GM21447 (cell line): ENCODE measurements around the gene PGM2L1.
A peak's percentile ranks its signal among the peaks of the same experiment; 100 is the strongest.
"Not testable (repeated sequence)": the region's sequence is repeated elsewhere in the genome, so short reads cannot be mapped to it uniquely, and the experiment has no call there.

Experiments
- ATAC-seq: cut with Tn5 transposase; IDR thresholded peaks from one replicate; pipeline ENCODE4 v1.9.1; 2021; ENCODE audit not compliant: unreplicated experiment

The PGM2L1 gene

DNA sequence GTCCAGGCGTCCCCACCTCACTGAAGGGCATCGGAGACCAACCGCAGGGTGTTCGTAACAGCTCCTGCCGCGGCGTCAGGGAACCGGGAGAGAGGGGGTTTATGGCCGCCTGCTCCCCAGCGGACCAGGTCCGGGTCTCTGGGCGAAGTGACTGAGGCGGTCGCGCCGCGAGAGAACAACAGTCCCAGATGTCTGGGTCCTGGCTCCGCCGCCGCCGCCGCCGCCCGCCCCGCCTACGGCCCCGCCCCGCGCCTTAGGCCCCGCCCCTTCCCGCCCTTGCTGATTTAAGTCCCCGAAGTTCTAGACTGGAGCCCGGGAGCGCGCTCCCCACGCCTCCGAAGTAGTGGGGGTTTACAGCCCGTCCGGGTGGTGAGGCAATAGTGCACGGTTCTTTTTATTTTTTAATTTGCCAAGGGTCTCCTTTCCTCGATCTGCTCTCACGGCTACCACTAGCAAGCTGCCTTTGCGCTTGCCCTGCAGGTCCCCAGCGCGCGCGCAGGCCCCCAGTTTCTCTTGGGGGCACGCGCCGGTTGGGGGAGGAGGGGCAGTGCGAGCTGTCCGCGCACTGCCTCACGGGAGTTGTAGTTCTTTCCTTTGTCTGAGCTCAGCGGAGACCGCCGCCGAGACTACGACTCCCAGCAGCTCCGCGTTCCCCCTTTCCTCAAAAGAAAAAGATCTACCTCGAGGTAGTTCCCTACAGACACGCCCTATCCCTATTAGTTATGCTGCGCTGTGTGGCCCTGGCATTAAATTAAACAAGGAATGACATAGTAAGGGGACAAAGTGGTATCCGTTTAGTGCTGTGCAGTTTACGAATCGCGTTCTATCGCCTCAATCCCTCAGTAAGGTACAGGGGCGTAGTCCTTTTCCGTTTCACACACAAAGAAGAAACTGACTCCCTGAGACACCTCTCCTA is at the start of gene PGM2L1:
PGM2L1 (minus strand) TSS at position 190 of the 916 bp plus-strand sequence. CDS start 272 bp downstream, outside the sequence.
- ATAC-seq = peak; percentile 94

DNA sequence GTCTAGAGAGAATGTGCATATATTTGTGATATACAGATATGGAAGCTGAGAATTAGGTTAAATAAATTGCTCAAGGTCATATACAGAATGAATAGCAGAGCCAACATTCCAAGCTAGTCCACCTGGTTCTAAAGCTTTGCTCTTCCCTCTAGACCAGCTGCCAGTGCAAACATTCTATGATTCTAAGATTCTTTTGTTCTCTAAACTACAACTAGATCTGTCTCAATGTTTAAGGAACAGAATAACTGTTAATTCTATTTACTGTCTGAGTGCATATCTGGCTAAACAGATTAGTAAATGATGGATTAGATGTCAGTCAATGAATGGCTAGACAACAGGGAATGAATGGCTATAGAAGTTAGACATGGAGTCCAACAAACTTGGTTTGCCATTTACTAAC is 49.5 kb upstream of the PGM2L1 start:
- ATAC-seq = no peak

DNA sequence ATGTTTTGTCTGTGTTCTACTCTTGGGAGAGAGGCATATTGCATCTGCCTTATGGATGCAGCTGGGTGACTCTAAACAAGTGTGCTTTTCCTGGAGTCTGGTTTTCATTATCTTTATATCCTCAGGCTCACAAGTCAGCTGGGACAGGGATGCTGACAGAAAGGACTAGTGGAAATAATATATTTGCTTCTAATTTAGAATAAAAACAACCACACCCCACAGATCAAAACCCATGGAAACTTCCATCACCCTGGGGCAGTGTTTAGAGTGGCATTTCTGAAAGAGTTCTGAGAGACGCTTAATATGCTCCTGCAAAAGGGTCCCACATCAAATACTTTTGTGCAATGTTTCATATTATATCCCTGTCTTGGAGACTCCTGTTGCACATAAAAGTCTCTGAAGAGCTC is 48.3 kb upstream of the PGM2L1 start:
- ATAC-seq = no peak

DNA sequence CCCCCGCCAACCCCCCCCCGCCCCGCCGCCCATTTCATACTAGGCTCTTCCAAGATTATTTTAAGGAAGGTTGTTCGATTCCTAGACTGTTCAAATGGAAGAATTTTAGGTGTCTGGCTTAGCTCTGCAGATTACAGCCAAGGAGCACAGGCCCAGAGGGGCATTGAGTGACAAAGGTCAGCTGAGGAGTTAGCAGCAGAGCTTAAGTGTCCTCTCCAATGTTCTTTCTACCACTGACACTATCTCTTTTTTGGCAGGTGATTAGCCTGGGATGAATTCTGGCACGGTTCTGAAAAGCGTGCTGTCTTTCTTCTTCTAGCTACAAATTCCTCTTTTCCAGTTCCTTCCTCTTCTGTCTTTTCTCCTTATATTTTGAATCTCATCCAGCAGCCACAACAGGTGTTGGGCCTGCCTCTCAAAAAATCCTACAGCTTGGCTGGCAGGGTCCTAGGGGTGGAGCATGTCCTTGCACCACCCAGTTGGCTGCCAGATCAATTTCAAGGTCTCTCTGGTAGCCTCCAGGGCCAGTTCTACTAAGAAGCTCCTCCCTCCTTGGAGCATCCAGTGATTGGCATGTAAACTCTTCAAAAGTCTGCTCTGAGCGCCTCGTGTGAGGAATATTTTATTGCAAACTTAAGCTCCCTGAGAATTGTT is 46.1 kb upstream of the PGM2L1 start:
- no peak for ATAC-seq

DNA sequence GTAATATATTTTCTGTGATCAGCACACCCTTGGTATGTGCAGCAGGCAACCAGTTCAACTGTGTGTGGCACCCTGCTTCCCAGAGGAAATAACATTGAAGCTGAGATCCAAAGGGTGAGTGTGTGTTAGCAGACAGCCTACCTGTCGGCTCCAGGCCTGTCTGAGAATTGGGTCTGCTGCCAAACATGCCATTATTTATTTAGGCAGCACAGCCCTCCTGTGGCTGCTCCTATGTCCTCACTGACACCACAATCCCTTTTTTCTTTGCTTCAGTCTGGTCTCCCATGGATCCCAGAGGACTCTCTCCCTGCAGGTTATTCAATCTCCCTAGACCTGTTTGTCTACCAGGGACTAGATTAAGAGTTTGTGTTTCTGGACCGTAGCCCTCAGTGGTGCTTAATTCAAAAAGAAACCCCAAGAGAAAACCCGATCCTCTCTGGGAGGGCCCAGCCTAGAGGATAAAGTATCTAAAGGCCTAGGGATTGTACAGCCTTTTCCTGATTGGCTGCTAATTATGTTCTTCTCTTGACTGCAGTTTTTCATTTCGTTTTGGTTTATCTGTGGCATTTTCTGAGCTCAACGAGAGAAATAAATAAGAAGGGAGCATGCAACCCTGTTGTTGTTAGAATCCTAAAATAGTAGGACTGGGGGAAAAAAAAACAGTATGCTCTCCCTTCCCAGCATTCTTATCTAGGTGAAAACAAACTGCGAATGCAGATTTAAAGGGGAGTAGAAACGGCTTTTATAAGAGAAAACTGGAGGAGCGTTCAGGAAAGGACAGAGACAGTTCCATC is 45.0 kb upstream of the PGM2L1 start:
- ATAC-seq = no peak

DNA sequence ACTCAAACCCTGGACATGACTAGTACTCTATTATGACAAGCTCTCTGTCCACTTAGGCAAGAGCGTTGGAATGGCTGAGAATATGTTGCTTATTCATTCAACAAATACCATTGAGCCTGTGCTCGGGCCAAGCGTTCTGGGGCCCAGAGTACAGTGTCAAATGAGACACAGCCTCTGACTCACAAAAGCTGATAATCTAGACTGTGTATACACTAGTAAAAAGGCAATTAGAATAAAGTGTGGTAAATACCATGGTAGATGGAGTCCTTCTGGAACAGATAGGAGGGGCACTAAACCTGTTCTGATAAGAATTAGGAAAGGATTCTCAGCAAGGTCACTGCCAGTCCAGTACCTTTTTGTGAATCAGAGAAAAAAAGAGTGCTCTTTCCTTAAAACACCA is 44.4 kb upstream of the PGM2L1 start:
- ATAC-seq = no peak

DNA sequence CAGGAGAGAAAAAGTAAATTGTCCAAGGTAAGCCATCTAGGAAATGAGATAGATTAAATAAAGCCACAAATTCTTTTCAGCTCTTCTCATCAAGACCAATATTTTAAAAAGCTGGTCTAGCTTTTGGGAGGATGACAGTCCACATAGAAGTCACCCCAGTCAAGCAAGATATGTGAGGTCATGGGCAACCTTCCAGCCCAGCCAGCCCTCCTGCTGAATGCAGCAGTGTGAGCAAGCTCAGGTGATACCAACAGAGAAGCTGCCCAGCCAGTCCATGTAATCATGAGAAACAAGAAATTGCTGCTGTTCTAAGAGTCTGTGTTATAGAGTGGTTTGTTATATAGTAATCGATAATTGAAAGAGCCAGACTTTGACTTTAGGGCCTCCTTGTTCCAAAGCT is 40.4 kb upstream of the PGM2L1 start:
- no peak for ATAC-seq

DNA sequence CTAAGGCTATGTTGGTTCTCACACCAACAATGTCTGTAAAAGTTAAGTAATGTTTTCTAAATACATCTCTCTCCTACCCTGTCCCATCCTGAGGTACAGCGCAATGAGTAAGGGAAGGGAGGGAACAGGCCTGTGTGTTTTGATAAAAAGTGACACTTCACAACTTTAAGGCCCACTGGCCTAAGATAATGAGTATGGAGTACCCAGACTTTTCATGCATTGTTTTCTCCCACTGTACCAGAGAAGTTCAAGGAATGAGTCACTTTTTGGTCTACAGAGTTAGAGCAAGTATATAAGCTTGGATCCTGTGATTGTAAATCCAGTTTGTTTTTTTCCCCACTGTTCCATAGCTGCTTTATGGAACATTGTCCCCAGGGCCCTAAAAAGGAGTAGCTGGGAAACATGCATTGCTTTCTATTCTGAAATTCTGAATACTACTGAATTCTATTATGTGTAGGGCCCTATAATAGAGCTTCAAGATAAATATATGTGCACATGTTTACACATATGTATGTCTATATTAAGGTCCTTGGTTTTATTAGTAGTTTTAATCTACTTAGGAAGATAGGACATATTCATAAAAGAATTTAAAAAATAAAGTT is 39.3 kb upstream of the PGM2L1 start:
- no peak for ATAC-seq

DNA sequence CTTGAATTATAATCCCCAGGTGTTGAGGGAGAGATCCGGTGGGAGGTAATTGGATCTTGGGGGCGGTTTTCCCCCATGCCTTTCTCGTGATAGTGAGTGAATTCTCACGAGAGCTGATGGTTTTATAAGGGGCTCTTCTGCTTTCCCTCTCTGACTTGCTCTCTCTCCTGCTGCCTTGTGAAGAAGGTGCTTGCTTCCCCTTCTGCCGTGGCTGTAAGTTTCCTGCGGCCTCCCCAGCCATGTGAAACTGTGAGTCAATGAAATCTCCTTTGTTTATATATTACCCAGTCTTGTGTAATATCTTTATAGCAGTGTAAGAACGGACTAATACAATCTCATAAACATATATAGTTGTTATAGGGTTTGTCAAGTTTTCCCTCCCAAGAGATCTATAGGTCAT is 36.3 kb upstream of the PGM2L1 start:
- ATAC-seq = no peak

DNA sequence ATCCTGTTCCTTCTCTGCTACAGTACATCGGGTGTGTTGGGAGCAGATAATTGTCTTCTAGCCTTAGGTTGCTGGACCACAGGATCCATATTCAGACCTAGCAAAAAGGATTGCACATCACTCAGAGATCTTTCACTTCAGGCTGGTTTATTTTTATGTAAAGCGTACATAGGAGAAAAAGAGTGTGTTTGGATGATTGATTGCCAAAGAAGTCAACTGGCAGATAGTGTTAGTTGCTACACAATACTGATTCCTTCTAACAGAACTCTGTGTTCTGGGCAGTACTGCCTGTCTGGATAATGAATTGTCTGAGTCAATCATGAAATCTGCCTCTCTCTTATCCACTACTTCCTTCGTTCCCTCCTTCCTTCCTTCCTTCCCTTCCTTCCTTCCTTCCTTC is 31.0 kb upstream of the PGM2L1 start:
- ATAC-seq = no peak

DNA sequence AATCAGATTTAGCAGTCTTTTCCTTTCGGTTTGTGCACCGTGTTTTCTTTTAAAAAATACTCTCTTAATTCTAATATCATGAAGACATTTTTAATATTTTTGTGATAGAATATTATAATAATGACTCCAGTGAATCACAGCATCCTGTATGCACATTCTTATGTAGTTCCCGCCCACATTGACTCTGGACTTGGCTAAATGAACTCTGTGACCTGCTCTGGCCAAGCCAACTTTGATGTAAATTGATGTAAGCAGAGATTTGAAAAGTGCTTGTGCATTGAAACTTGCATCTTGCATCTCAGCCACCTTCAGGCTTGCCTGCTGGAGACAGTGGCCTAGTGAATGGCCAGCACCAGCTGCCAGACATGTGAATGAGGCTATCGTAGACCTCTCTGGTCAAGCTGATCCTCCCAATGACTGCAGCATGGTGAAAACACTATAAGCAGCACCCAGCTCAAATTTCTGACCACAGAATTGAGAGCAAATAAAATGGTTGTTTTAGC is 29.2 kb upstream of the PGM2L1 start:
- ATAC-seq = no peak

DNA sequence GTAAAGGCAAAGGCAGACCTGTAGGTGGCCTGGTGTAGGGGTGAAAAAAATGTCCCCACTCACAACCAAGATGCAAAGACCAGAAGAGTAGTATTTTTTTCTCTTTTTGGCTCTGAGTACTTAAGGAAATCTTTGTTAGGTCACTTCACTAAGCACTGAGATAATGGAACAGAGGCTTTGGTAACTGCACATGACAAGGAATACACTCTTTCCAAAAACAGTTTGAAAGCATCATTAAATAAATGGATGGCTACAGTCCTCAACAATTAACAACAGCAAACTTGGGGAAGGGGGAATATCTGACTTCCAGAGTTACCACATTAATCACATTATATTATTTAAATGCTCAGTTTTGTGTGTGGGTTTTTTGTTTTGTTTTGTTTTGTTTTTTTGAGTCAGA is 26.9 kb upstream of the PGM2L1 start:
- no peak for ATAC-seq

DNA sequence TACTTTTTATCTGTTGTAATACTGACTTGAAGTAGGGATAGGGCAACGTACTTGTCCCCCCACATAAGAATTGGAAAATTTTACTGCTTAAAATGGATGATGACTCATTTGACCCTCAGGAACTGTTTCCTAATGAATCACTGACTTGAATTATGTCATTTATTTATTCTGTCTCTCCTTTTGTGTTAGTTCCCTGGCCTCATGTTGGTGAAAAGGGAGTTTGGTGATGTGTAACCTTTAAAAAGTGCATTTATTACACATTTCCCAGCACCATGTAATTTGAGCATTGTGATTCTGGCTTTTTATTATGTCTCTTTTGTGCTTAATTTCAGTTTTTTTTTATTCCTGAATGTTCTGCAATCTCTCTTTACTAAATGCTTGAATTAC is 20.3 kb upstream of the PGM2L1 start:
- ATAC-seq = no peak

DNA sequence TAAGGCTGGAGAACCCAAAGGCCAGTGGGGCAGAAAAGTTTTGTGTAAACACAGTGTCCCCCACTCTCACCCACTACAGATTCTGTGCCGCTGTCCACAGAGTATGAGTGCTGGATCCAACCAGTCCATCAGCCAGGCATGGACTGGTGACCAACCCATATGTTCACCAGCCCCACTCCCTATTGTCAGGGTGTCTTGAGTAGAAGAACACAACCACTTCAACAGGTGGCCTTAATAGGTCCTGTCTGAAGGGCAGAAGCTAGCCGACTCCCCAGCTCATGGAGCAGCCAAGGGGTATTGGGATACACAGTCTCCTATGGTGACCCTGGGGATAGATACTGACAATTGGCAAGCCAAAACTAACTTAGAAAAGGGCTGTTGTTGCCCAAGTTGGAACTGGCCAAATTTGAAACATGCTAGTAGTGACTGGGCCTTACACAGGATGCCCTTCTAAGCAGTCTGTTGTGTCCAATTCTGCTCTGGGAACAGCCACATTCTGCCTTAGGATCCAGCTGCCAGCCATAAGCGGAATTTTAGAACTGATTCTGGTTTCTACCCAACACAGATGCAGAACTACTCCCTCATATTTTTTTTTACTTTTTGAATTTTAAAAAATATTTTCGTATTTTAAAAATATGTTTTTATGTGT is 19.8 kb upstream of the PGM2L1 start:
- no peak for ATAC-seq

DNA sequence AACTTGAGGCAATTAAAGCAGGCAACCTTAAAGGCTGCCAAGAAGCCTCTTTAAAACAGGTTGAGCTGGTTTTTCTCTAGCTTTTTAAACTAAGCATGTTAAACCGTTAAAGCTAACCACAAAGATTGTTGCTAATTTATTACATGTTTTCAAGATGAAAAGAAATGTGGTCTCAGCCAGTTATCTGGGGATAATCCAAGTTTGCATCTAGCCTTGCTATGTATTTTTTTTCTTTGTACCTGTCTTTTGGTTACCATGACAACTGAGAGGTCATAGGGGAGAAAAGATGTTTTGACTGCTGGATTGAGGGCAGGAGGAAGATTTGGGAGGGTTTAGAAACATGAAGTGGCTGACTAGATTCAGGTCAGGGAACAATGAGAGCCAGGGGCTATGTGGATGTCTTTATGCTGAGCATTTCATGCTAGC is 19.2 kb upstream of the PGM2L1 start:
- ATAC-seq = no peak

DNA sequence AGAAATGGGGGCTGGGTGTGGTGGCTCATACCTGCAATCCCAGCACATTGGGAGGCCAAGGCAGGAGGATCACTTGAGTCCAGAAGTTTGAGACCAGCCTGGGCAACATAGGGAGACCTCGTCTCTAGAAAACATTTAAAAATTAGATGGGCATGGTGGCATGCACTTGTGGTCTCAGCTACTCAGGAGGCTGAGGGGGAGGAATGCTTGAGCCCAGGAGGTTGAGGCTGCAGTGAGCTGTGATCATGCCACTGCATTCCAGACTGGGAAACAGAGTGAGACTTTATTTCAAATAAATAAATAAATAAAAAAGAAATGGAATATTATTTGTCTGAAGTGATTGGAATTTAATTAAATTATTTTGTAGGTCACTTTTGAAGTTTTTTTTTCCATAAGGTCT is 18.7 kb upstream of the PGM2L1 start:
- ATAC-seq = not testable (repeated sequence)

DNA sequence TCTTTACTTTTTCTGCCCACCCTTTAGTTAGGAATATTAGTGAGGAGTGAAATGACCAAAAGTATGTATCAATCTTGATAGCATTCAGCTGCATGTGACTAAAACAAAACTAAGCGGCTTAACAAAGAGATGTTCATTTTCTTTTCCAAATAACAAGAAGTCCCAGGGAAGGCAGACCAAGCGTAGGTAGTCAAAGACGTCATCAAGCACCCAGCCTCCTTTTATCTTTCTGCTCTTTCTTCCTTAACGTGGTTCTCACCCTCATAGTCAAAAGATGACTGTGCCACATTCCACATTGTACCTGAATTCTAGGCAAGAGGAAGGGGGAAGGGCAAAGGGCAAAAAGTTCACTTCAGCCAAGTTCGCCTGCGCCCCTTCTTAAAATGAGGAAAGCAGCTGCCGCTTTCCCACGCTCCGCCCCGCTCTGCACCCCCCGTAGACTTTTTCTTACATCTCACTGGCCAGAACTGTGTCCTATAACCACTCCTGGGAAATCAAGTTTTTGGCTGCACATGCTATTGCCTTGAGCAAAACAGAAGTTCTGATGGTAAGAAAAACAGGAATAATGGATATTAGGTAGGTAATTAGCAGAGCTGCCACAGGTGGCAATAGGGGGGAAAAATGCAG is 14.6 kb upstream of the PGM2L1 start:
- ATAC-seq = no peak

DNA sequence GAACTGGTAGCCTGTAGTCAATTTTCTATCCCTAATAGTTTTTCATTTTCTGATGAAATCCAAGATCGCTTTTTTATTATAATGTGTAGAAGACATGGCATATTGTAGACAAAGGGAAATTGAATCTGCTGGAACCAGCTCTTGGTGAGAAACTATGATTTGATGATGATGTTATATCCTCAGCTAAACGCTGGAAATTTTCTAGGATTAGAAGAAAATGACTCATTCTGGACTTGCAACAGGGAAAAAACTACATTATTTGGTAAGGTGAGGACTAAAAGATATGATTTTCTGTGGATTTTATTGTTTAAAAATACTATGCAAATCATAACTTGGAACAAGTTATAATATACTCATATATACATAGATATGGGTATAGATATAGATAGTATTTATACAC is 14.1 kb upstream of the PGM2L1 start:
- no peak for ATAC-seq

DNA sequence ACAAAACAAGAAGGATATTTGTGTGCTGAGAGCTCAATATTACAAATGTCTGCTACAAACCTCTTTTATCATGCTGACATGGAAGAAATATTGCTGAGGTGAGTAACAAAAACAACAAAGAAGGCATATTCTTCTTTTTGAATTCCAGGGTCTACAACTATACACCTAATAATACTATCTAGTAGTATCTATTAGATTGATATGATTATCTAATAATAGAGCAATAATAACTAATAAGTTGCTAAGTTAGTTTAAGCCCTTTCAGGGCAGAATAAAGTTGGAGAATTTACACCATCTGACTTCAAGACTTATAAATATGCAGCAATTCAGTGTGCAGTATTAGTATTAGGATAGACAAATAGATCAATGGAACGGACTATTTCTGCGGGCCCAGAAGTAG is 11.4 kb upstream of the PGM2L1 start:
- ATAC-seq = no peak
